ENCODE data around the gene CENPU. TPM values are rescaled to one million over a fixed set of nuclear protein-coding genes. Genes with fewer than 3 reads are reported as not detected.
"Not testable (repeated sequence)": the region's sequence is repeated elsewhere in the genome, so short reads cannot be mapped to it uniquely, and the experiment has no call there.

The CENPU gene
- total RNA-seq, 3 donors from 2014 or later: 27.9 to 31.4 (median 28.5) TPM

DNA sequence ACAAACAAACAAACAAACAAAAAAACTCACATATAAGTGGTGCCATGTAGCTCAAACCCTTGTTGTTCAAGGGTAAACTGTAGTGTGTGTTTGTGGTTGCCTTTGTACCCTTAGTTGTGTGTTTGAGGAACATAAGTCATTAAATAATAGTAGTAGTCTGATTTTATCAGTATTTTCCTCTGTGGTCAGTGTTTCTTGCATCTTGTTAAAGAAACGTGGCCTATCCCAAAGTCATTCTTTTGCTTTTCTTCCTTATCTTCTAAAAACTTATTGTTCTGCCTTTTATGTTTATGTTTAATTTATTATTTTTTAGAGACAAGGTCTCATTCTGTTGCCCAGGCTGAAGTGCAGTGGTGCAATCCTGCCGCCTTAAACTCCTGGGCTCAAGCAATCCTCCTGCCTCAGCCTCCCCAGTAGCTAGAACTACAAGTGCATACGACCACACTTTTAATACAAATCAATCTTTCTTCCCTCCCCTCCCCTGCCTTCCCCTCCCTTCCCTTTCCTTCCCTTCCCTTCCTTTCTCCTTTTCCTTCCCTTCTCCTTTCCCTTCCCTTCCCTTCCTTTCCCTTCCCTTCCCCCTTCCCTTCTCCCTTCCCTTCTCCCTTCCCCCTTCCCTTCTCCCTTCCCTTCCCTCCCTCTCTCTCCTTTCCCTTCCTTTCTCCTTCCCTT, 57.9 kb downstream of the CENPU start:
- Mint-ChIP-seq H3K36me3 (ENCODE audit: insufficient read depth) (peaks cover 20% of the 10 kb centered on the region), H3K27me3 (ENCODE audit: low read depth) (no peaks in the 10 kb centered on the region), H3K4me1 (ENCODE audit: low read depth) (peaks cover 2% of the 10 kb centered on the region), H3K4me3 (no peak overlapping the region), H3K9me3 (no peaks in the 10 kb centered on the region)
- ATAC-seq (no peak), DNase-seq (no peak)

GRCh38 chr4:184675018-184675417, 58.9 kb downstream of the CENPU start:
- Mint-ChIP-seq H3K4me3 (no peak overlapping the region), H3K4me1 (ENCODE audit: low read depth) (peaks cover 2% of the 10 kb centered on the region), H3K36me3 (ENCODE audit: insufficient read depth) (peaks cover 20% of the 10 kb centered on the region), H3K9me3 (no peaks in the 10 kb centered on the region), H3K27me3 (ENCODE audit: low read depth) (no peaks in the 10 kb centered on the region)
- ATAC-seq: no peak
- DNase-seq: no peak

- no peaks in the 10 kb centered on the region for H3K9me3 Mint-ChIP-seq
- H3K36me3 Mint-ChIP-seq (ENCODE audit: insufficient read depth): peaks cover 18% of the 10 kb centered on the region
- DNase-seq: no peak
- peaks cover 11% of the 10 kb centered on the region for H3K4me1 Mint-ChIP-seq (ENCODE audit: low read depth)
- ATAC-seq: no peak
- H3K27me3 Mint-ChIP-seq (ENCODE audit: low read depth): no peaks in the 10 kb centered on the region
- H3K4me3 Mint-ChIP-seq: no peak overlapping the region
Observed at GRCh38 chr4:184674011-184674410, 59.9 kb downstream of the CENPU start.

DNA sequence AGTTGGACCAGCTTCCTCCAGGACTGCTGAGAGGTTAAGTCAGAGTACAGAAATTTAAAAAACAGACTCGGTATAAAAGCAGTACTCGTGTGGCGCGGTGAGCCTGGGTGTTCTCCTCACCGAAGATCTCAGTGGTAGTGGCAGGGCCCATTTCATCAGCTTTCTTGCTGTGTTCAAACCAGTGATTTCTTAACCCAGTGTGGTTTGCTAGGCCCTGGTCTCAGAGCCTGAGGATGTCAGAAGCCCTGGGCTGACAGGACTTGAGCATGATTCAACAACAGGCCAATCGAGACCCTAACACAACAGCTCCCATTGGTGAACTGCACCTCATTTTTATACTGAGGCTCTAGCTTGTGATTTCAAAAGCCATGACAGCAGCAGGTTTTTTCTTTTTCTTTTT, 61.2 kb downstream of the CENPU start:
- Mint-ChIP-seq H3K36me3 (ENCODE audit: insufficient read depth) (peaks cover 26% of the 10 kb centered on the region), H3K27me3 (ENCODE audit: low read depth) (no peaks in the 10 kb centered on the region), H3K9me3 (no peaks in the 10 kb centered on the region), H3K4me3 (no peak overlapping the region), H3K4me1 (ENCODE audit: low read depth) (peaks cover 23% of the 10 kb centered on the region)
- ATAC-seq: no peak
- DNase-seq: no peak

DNA sequence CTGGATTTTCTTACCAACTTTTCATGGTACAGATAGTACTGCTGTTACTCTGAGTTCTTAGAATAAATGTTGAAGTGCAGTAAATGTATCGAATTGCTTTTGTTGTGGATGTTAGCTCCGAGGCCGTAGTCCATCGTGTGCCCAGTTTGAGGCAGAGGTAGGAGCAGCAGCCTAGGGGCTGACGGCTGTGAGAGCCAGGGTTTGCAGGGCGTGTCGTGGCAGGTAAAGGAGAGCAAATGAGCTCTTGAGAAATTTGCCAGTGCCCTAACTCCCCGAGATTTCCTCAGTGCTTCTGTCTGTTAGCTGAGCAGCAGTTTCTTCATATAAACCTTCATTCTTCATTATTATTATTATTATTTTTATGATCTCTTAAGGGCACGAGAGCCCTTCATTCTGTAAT, 62.8 kb downstream of the CENPU start:
- Mint-ChIP-seq H3K9me3 (no peaks in the 10 kb centered on the region), H3K27me3 (ENCODE audit: low read depth) (no peaks in the 10 kb centered on the region), H3K36me3 (ENCODE audit: insufficient read depth) (peaks cover 28% of the 10 kb centered on the region), H3K4me3 (no peak overlapping the region), H3K4me1 (ENCODE audit: low read depth) (peaks cover 24% of the 10 kb centered on the region)
- ATAC-seq (no peak), DNase-seq (no peak)

DNA sequence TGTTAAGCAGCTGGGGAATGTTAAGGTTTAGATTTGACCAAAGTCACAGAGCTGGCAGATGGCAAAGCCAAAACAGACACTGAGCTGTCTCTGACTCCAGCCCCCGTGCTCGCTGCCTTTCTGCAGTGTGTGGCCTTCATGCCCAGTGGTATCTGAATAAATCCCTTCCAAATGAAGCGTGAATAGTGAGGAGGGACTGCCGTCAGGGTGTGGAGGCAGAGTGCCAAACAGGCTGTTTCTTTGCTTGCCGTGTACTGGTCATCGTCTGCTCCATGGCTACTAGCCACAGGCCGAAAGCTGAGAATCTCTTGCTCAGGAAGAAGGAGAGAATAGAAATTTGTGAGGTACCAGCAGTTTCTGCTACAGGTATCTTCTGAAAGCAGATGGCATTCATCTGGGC, 64.6 kb downstream of the CENPU start:
- Mint-ChIP-seq H3K4me1 (ENCODE audit: low read depth) (peaks cover 24% of the 10 kb centered on the region), H3K36me3 (ENCODE audit: insufficient read depth) (peaks cover 26% of the 10 kb centered on the region), H3K27me3 (ENCODE audit: low read depth) (no peaks in the 10 kb centered on the region), H3K4me3 (no peak overlapping the region), H3K9me3 (no peaks in the 10 kb centered on the region)
- ATAC-seq: no peak
- DNase-seq: no peak

DNA sequence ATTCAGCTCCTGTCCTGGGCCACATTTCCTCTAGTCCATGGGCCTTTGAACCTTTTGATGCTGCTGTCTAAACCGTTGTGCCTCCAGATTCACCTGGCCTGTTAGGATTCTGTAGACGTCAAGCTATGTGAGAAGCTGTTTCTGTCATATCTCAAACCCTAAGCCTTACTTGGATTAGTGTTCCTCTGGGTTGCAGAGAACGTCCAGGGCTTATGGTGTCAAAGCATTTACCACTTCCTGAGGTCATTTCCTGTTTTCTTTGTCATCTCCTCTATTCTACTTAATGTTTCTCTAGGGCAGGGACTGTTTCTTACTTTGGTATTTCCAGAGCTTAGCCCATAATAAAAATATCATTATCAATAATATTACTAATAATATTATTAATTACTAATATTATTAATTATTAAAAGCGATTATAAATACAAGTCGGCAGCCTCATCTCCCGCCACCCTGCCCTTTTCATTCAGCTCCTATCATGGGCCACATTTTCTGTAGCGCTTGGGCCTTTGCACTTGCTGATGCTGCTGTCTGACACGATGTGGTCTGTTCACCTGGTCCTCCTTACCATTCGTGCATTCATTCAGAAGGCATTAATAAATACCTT, 65.3 kb downstream of the CENPU start:
- Mint-ChIP-seq H3K36me3 (ENCODE audit: insufficient read depth) (peaks cover 26% of the 10 kb centered on the region), H3K9me3 (no peaks in the 10 kb centered on the region), H3K27me3 (ENCODE audit: low read depth) (no peaks in the 10 kb centered on the region), H3K4me3 (no peak overlapping the region), H3K4me1 (ENCODE audit: low read depth) (peaks cover 23% of the 10 kb centered on the region)
- ATAC-seq (peak in 1 of 2 donors; percentile 52), DNase-seq (no peak)

- ATAC-seq (peak in 1 of 2 donors; percentile 18), DNase-seq (no peak)
- Mint-ChIP-seq H3K27me3 (ENCODE audit: low read depth) (no peaks in the 10 kb centered on the region), H3K9me3 (no peaks in the 10 kb centered on the region), H3K4me3 (no peak overlapping the region), H3K36me3 (ENCODE audit: insufficient read depth) (peaks cover 26% of the 10 kb centered on the region), H3K4me1 (ENCODE audit: low read depth) (peaks cover 23% of the 10 kb centered on the region)
Observed at GRCh38 chr4:184668096-184668495, 65.8 kb downstream of the CENPU start.

DNA sequence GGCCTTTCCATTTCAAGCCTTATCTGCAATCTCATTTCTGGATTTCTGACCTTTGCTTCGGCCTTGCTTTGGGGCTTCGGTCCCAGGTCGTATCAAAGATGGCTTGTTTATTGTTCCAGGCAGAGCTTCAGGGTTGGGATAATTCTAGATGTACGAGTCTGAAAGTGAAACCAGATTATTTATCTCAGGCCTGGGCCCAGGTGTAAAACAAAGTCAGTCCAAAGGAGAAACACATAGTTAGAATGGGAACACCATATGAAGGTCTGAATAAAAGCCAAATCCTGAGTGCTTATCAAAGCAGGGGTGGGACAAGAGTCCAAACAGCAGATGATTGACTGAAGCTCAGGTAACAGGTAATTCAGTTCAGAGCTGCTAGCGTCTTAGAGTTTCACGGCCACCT, 67.2 kb downstream of the CENPU start:
- no peak for DNase-seq
- H3K36me3 Mint-ChIP-seq (ENCODE audit: insufficient read depth): peaks cover 17% of the 10 kb centered on the region
- no peaks in the 10 kb centered on the region for H3K27me3 Mint-ChIP-seq (ENCODE audit: low read depth)
- no peak overlapping the region for H3K4me3 Mint-ChIP-seq
- H3K4me1 Mint-ChIP-seq (ENCODE audit: low read depth): peaks cover 23% of the 10 kb centered on the region
- no peaks in the 10 kb centered on the region for H3K9me3 Mint-ChIP-seq
- ATAC-seq: no peak

DNA sequence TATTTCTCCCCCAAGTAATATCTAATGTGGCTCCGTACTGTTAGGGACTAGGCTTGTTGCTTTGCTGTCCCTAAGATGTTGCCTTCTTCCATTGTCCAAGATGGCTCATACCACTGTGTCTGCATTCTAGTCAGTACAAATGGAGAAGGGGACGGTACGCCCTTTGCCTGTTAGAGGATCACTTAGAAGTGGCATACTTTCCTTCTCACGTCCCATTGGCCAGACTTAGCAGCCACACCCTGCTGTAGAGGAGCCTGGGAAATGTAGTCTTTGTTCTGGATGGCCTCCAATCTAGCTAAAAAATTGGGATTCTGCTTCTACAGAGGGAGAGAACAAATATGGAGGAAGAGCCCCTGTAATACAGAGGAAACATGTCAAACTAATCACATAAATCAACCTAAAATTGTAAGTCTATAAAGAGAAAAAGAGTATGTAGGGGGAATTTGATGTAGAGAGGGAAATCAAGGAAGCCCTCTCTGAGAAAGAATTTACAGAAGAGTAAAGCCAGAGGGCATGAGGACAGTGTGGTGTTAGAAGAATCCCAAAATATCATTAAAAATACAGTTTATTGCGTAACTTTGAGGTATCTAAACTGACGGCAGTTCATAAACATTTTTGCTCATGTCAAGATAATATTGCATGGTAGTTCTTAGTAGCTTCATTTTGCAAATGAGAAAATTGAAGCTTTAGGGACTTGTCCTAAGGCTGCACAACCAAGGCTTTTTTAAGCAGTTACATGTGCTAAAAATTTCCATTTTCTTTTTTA, 69.3 kb downstream of the CENPU start:
- DNase-seq: no peak
- peak; percentile 41 to 55 for ATAC-seq
- peaks cover 15% of the 10 kb centered on the region for H3K36me3 Mint-ChIP-seq (ENCODE audit: insufficient read depth)
- peaks cover 20% of the 10 kb centered on the region for H3K4me1 Mint-ChIP-seq (ENCODE audit: low read depth)
- no peak overlapping the region for H3K4me3 Mint-ChIP-seq
- no peaks in the 10 kb centered on the region for H3K9me3 Mint-ChIP-seq
- H3K27me3 Mint-ChIP-seq (ENCODE audit: low read depth): no peaks in the 10 kb centered on the region

DNA sequence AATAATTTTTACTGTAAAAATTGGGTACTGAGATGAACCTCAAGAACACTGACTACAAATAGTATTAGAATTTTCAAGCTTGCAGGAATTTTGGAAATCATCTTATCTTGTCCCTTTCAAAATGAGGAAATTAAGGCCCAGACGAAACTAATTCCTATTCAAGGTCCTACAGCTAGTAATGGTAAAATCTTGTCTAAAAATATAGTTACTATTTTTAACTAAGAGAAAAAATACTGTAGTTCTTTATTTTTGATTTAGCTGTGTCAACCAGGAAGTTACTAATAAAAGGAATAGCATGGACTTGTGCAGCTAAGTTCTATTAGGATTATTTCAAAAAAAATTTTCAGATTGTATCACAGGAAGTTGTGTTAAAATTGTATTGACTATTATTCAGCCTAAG, 71.7 kb downstream of the CENPU start:
- H3K9me3 Mint-ChIP-seq: no peaks in the 10 kb centered on the region
- H3K27me3 Mint-ChIP-seq (ENCODE audit: low read depth): no peaks in the 10 kb centered on the region
- peaks cover 5% of the 10 kb centered on the region for H3K36me3 Mint-ChIP-seq (ENCODE audit: insufficient read depth)
- no peak for ATAC-seq
- no peak overlapping the region for H3K4me3 Mint-ChIP-seq
- DNase-seq: no peak
- H3K4me1 Mint-ChIP-seq (ENCODE audit: low read depth): peaks cover 1% of the 10 kb centered on the region

- H3K9me3 Mint-ChIP-seq: no peaks in the 10 kb centered on the region
- peaks cover 1% of the 10 kb centered on the region for H3K4me1 Mint-ChIP-seq (ENCODE audit: low read depth)
- ATAC-seq: no peak
- H3K27me3 Mint-ChIP-seq (ENCODE audit: low read depth): no peaks in the 10 kb centered on the region
- DNase-seq: no peak
- H3K36me3 Mint-ChIP-seq (ENCODE audit: insufficient read depth): peaks cover 7% of the 10 kb centered on the region
- H3K4me3 Mint-ChIP-seq: no peak overlapping the region
Observed at GRCh38 chr4:184660978-184661377, 72.9 kb downstream of the CENPU start.

- not testable (repeated sequence) for DNase-seq; H3K27me3 Mint-ChIP-seq (ENCODE audit: low read depth); H3K9me3 Mint-ChIP-seq; H3K36me3 Mint-ChIP-seq (ENCODE audit: insufficient read depth); ATAC-seq; H3K4me3 Mint-ChIP-seq; H3K4me1 Mint-ChIP-seq (ENCODE audit: low read depth)
Observed at GRCh38 chr4:184657820-184658219, 76.1 kb downstream of the CENPU start.

- no peaks in the 10 kb centered on the region for H3K27me3 Mint-ChIP-seq (ENCODE audit: low read depth)
Observed at GRCh38 chr4:184657144-184657543, 76.8 kb downstream of the CENPU start.

More at GRCh38 chr4:184657144-184657543, 76.8 kb downstream of the CENPU start:
- Mint-ChIP-seq H3K9me3 (no peaks in the 10 kb centered on the region), H3K4me1 (ENCODE audit: low read depth) (no peaks in the 10 kb centered on the region), H3K4me3 (no peak overlapping the region), H3K36me3 (ENCODE audit: insufficient read depth) (peaks cover 4% of the 10 kb centered on the region)
- DNase-seq (no peak), ATAC-seq (no peak)

Data from activated T-cell treated with anti-CD3 and anti-CD28 coated beads, Interleukin-2, amount 50 U/mL, for 4 hours (primary cell).